GM23338 (cell line): Measurements from ENCODE around the gene HS1BP3. TPM values are rescaled to one million over a fixed set of nuclear protein-coding genes. Genes with fewer than 3 reads are reported as not detected.

Experiments
- ATAC-seq: fragments of 200-7000 bp; cut with Tn5 transposase; 3 replicates; pipeline ENCODE4 v1.9.1; 2020
- DNase-seq: peaks from one replicate; pipeline ENCODE4 v3.0.0-alpha.2; 2015; ENCODE audit warnings: low spot score
- H2AFZ ChIP-seq: fragments of 200-600 bp; sonication (generic); 2 replicates; pipeline ENCODE4 v1.8.0; 2016; ENCODE audit warnings: antibody characterized with exemption, mild to moderate bottlenecking, moderate library complexity
- H3F3A ChIP-seq: fragments of 200-600 bp; sonication (generic); replicated peaks from 2 replicates; pipeline ENCODE4 v1.8.0; 2017; ENCODE audit warnings: antibody characterized with exemption, mixed run types, low read depth
- H3K27ac ChIP-seq: fragments of 200-600 bp; sonication (generic); 2 replicates; pipeline ENCODE4 v1.6.1; 2016; ENCODE audit warnings: low read depth
- H3K27me3 ChIP-seq: fragments of 200-600 bp; sonication (generic); 2 replicates; pipeline ENCODE4 v1.8.0; 2016; ENCODE audit warnings: mild to moderate bottlenecking, mixed run types, moderate library complexity; ENCODE audit not compliant: insufficient read depth
- H3K36me3 ChIP-seq: fragments of 200-600 bp; sonication (generic); 2 replicates; pipeline ENCODE4 v1.8.0; 2016; ENCODE audit warnings: mild to moderate bottlenecking; ENCODE audit not compliant: insufficient read depth
- H3K4me1 ChIP-seq: fragments of 200-600 bp; sonication (generic); 2 replicates; pipeline ENCODE4 v1.8.0; 2016; ENCODE audit warnings: mild to moderate bottlenecking, moderate library complexity; ENCODE audit not compliant: insufficient read depth
- H3K4me2 ChIP-seq: fragments of 200-600 bp; sonication (generic); 2 replicates; pipeline ENCODE4 v1.7.1; 2017; ENCODE audit warnings: mixed run types
- H3K4me3 ChIP-seq: fragments of 200-600 bp; sonication (generic); 2 replicates; pipeline ENCODE4 v1.6.1; 2016; ENCODE audit warnings: mixed run types
- H3K79me2 ChIP-seq: fragments of 200-600 bp; sonication (generic); replicated peaks from 2 replicates; pipeline ENCODE4 v1.8.0; 2017; ENCODE audit warnings: mild to moderate bottlenecking; ENCODE audit not compliant: insufficient read depth
- H3K9me2 ChIP-seq: fragments of 200-600 bp; sonication (generic); 2 replicates; pipeline ENCODE4 v1.8.0; 2017; ENCODE audit not compliant: insufficient read depth
- H4K20me1 ChIP-seq: fragments of 200-600 bp; sonication (generic); replicated peaks from 2 replicates; pipeline ENCODE4 v1.8.0; 2017; ENCODE audit warnings: mild to moderate bottlenecking; ENCODE audit not compliant: insufficient read depth
- H3K27ac Mint-ChIP-seq: 2 replicates; pipeline ENCODE4 v1.8.0; 2020; ENCODE audit warnings: inconsistent platforms, mild to moderate bottlenecking, moderate library complexity, mixed read lengths
- H3K27me3 Mint-ChIP-seq: 3 replicates; pipeline ENCODE4 v1.8.0; 2022; ENCODE audit warnings: low read depth, mild to moderate bottlenecking, moderate library complexity, mixed read lengths, inconsistent platforms; ENCODE audit not compliant: insufficient read depth, poor library complexity
- H3K36me3 Mint-ChIP-seq: 3 replicates; pipeline ENCODE4 v1.8.0; 2021; ENCODE audit warnings: low read depth, mild to moderate bottlenecking, inconsistent platforms, moderate library complexity, mixed read lengths
- H3K4me1 Mint-ChIP-seq: 3 replicates; pipeline ENCODE4 v1.8.0; 2020; ENCODE audit warnings: mild to moderate bottlenecking, inconsistent platforms, mixed read lengths
- H3K4me3 Mint-ChIP-seq: 3 replicates; pipeline ENCODE4 v1.8.0; 2021; ENCODE audit warnings: moderate library complexity, mild to moderate bottlenecking, inconsistent platforms, mixed read lengths
- H3K9me3 Mint-ChIP-seq: 3 replicates; pipeline ENCODE4 v1.8.0; 2020; ENCODE audit warnings: moderate library complexity, mild to moderate bottlenecking, inconsistent platforms, mixed read lengths
- CREB1 ChIP-seq: fragments of 250-450 bp; sonication (Bioruptor Pico); IDR thresholded peaks from 2 replicates; pipeline ENCODE4 v1.5.0; 2020; ENCODE audit warnings: low read depth, mild to moderate bottlenecking, moderate library complexity
- CTCF ChIP-seq, 2 experiments: fragments of 200-600 bp in 1 of 2; sonication (generic) in 1 of 2; conservative IDR thresholded peaks; 2 replicates each; pipeline versions ENCODE4 v1.5.1 to v1.6.1; 2016 to 2017; ENCODE audit warnings: antibody characterized with exemption in 2 of 2, low read depth in 2 of 2, mild to moderate bottlenecking in 2 of 2, moderate library complexity in 1 of 2
- ETS1 ChIP-seq: IDR thresholded peaks from 2 replicates; pipeline ENCODE4 v1.6.1; 2016; ENCODE audit warnings: antibody characterized with exemption
- EZH2 ChIP-seq: fragments of 200-600 bp; sonication (generic); IDR thresholded peaks from one replicate; pipeline ENCODE4 v1.8.0; 2017; ENCODE audit warnings: antibody characterized with exemption, mild to moderate bottlenecking, low read depth; ENCODE audit not compliant: unreplicated experiment
- EZH2phosphoT487 ChIP-seq: fragments of 200-600 bp; sonication (generic); IDR thresholded peaks from one replicate; pipeline ENCODE4 v1.8.1; 2018; ENCODE audit warnings: antibody characterized with exemption; ENCODE audit not compliant: unreplicated experiment
- JUNB ChIP-seq: IDR thresholded peaks from one replicate; pipeline ENCODE4 v1.6.1; 2016; ENCODE audit warnings: antibody characterized with exemption; ENCODE audit not compliant: unreplicated experiment
- NANOG ChIP-seq: IDR thresholded peaks from 2 replicates; pipeline ENCODE4 v1.6.1; 2016; ENCODE audit warnings: antibody characterized with exemption, borderline replicate concordance
- POLR2AphosphoS5 ChIP-seq: IDR thresholded peaks from 2 replicates; pipeline ENCODE4 v1.6.1; 2016; ENCODE audit warnings: antibody characterized with exemption, low read depth
- REST ChIP-seq: IDR thresholded peaks from one replicate; pipeline ENCODE4 v1.6.1; 2018; ENCODE audit warnings: antibody characterized with exemption; ENCODE audit not compliant: unreplicated experiment
- STAT1 ChIP-seq: IDR thresholded peaks from one replicate; pipeline ENCODE4 v1.6.1; 2016; ENCODE audit warnings: antibody characterized with exemption; ENCODE audit not compliant: unreplicated experiment
- ZNF114 ChIP-seq: fragments of 250-450 bp; sonication (Bioruptor Pico); IDR thresholded peaks from 2 replicates; pipeline ENCODE4 v1.5.0; 2020; ENCODE audit warnings: mild to moderate bottlenecking, moderate library complexity
- ZNF331 ChIP-seq: fragments of 250-450 bp; sonication (Bioruptor Pico); IDR thresholded peaks from 2 replicates; pipeline ENCODE4 v1.5.0; 2020; ENCODE audit warnings: low read depth, mild to moderate bottlenecking, moderate library complexity
- ZNF462 ChIP-seq: fragments of 250-450 bp; sonication (Bioruptor Pico); IDR thresholded peaks from 2 replicates; pipeline ENCODE4 v1.5.0; 2020; ENCODE audit warnings: mild to moderate bottlenecking, moderate library complexity
- polyA plus RNA-seq: library from polyadenylated mRNA; unstranded; fragments of >200 nt; fragmentation: Nextera tagmentation; extraction: Ambion mirVana; gene quantifications from 2 replicates; pipeline ENCODE4 v1.2.1, GENCODE V29; 2016
- total RNA-seq: library from RNA; depleted of rRNA; stranded (reverse); fragments of >200 nt; shearing (Covaris generic); gene quantifications from 2 replicates; pipeline ENCODE4 v1.2.3, GENCODE V29; 2014

The HS1BP3 gene
- total and polyA plus RNA-seq, 2 experiments from 2014 or later = 7.2 to 15.0 TPM

- H3F3A ChIP-seq = no peaks in the 10 kb centered on the region
- peaks cover 17% of the 10 kb centered on the region for H3K4me1 Mint-ChIP-seq
- H3K4me2 ChIP-seq = peak overlapping the region; percentile 52; the same call in 1 of the 2 replicates
- H3K9me2 ChIP-seq = peaks cover 14% of the 10 kb centered on the region; the same call in 1 of the 2 replicates
- H4K20me1 ChIP-seq = no peaks in the 10 kb centered on the region
- H2AFZ ChIP-seq = no peak overlapping the region
- H3K9me3 Mint-ChIP-seq = peaks cover 11% of the 10 kb centered on the region; the same call in 2 of the 3 replicates
- H3K4me3 Mint-ChIP-seq = no peak overlapping the region
- 0 out of 2 replicates have a peak, but pooled peaks cover 3% of the 10 kb centered on the region for H3K36me3 ChIP-seq
- H3K4me3 ChIP-seq = no peak overlapping the region
- H3K27me3 ChIP-seq = no peaks in the 10 kb centered on the region
- no peak overlapping the region for H3K27ac ChIP-seq
- peaks cover 9% of the 10 kb centered on the region for H3K27me3 Mint-ChIP-seq
- H3K36me3 Mint-ChIP-seq = no peaks in the 10 kb centered on the region
- peaks cover 10% of the 10 kb centered on the region; the same call in 1 of the 2 replicates for H3K4me1 ChIP-seq
- no peaks in the 10 kb centered on the region for H3K79me2 ChIP-seq
- TF ChIP-seq ZNF331 (CRISPR knock-in tag) (no peak), REST (no peak), ZNF462 (no peak), NANOG (no peak), POLR2AphosphoS5 (no peak), CREB1 (CRISPR knock-in tag) (no peak), JUNB (no peak), STAT1 (no peak), ETS1 (no peak), CTCF (conservative IDR thresholded peaks at IDR 0.05; ENCODE audit: low read depth in 2 of 2) (no peak), EZH2 (no peak), EZH2phosphoT487 (no peak), ZNF114 (CRISPR knock-in tag) (no peak)
- no peak for DNase-seq
- no peak for ATAC-seq
- H3K27ac Mint-ChIP-seq = no peak overlapping the region; the same call in 1 of the 2 replicates
These were observed 65.6 kb downstream of the HS1BP3 start for GRCh38 chr2:20585359-20585709.
